GM21529 (cell line): Measurements from ENCODE around the gene SLC6A4.

Source experiments
- ATAC-seq: cut with Tn5 transposase; IDR thresholded peaks from one replicate; pipeline ENCODE4 v1.9.1; 2021; ENCODE audit not compliant: unreplicated experiment

SLC6A4 gene

DNA sequence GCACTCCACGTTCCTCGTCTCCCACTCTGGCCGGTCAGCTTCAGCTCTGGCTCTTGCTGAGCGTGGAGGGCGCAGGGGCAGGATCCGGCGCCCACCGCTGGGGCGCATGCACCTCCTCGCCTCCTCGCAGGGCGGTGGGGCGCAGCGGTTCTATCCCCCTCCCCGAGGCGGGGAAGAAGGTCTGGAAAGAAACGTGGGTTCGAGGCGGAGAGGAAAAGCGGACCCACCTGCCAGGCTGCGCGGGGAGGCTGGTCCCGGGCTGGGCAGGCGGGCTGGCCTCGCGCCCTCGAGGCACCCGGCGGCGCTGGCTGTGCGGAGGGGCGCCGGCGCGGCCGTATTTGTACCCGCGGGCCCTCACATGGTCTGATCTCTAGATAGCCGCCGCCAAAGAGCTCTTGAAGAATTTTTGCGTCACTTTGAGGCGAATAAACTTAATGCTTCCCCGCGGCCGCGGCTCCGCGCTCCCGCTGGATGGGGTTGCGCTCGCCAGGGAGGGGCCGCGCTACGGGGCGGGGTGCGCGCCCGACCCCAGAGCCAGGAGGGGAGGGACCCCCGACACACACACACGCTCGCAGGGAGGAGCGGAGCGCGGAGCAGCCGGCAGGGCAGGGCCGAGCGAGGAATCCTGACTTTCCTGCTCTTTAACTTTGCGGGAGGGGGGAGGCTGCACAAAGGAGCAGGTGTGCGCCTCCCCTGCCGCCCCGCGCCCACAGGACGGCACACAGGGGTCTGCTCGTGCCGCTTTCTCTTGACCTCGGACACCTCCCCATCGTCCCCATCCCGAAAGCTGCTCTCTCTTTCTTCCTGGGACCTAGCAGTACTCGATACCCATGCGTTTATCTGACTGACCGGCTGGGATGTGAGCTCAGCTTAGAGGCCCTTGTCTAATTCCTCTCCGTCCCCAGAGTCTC is at the start of gene SLC6A4:
Gene SLC6A4, minus strand, starts transcription at position 312 of the 911 bp plus-strand sequence. CDS start 13,739 bp downstream, outside the sequence.
- ATAC-seq = no peak

DNA sequence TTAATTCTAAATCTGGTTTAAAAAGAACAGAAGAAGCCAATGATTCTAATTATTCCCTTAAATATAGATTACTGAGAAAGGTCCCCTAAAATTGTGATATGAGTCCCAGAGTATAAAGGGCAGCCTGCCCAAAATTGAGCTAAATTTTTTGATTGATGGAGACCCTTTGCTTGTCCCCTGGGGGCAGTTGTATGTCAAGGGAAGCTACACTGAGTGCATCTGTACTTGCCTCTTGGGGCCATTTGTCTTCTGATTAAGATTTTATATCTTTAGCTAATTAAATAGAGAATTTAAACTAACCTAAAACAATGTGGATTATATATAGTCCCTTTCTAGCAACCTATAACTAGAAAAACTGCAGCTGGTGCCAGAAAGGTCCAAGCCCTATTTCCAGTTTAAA is 43.7 kb upstream of the SLC6A4 start:
- ATAC-seq = no peak

DNA sequence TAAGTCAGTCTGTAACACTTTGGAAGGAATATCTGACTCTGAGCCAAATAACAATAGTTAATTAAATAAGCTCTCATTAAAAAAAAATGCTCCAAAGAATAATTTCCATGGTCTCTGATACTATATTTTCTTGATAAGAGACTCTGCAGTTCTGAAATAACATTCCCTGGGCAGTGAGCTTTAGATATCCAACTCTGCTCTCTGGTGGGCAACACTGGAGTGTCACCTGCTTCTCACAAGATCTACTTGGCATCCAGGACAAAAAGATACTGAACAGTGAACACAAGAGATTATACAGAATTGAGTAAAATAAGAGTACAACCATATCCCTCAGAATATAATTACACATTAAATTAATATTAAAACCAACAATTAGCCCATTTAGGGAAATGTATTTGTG is 42.5 kb upstream of the SLC6A4 start:
- ATAC-seq = no peak

DNA sequence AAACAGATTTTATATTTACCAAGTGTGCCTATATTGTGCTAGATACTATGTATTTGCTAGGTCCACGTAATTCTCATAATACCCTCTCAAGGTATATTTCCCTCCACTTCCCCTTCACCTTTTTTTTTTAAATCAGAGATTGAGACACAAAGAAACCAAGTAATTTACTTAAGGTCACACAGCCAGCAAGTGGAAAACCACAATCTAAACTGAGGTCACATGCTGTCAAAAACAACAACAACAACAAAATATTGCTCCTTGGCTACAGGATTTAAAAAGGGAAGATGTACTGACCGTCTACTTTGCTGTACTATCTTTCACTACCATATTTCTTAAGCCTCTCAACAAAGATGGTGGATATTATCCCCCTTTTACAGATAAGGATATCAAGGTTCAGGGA is 40.4 kb upstream of the SLC6A4 start:
- ATAC-seq = no peak

DNA sequence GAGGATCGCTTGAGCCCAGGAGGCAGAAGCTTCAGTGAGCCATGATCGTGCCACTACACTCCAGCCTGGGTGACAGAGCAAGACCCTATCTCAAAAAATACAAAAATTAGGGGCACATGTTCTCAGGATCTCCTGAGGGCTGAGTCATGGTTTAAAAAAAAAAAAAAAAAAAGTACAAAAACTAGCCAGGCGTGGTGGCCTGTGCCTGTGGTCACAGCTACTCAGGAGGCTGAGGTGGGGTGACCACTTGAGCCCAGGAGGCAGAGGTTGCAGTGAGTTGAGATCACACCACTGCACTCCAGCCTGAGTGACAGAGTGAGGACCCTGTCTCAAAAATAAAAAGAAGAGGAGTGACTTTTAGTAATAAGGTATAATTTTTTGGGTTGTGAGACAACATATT is 39.4 kb upstream of the SLC6A4 start:
- ATAC-seq = no peak

DNA sequence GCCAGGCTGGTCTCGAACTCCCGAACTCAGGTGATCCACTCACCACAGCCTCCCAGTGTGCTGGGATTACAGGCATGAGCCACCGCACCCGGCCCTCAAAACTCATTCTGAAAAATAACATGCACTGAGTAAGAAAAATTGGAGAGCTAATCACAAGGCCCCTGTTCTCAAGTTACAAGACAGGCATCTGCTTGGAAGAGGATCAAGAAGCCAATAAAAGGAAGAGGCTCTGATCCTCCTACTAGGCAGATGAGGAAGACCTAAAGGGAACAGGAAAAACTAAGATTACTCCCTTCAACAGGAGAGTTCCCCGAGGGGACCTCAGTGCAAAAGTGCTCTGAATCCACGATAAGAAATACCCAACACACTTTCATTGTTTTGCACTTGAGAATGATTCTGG is 37.9 kb upstream of the SLC6A4 start:
- no peak for ATAC-seq

DNA sequence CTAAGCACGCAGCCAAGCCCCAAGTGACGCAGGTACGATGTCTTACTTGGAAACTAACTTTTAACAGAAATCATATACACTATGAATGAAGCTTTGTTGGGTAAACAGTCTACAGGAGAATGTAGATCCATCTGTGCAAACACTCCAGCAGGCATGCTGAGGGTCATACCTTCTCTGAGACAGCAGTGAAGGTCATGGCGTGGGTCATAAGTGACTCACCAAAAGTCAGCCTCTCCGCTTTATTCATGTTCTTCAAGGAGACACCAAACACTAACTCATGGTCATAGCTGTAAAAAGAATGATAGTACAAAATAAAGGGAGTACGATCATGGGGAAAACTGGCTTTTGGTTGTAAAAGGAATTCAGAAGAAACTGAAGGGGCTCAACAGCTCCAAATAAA is 35.6 kb upstream of the SLC6A4 start:
- no peak for ATAC-seq

DNA sequence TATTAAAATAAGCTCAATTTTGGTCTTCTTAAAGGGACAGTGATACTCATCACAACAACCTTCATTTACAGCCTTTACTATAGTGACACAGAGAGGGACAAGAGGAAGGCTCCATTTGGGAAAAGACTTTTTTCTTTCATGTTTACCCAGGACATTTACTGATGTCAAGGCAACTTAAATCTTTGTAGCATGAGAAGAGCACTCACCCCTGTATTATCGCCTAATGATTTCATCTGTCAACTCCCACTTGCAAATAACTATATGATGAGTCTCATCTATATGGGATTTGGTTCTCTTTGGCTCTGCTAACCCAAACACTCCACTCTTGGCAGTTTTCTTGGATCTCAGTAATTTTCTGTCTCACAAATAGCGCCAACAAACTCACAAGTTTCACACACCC is 32.1 kb upstream of the SLC6A4 start:
- ATAC-seq = no peak

DNA sequence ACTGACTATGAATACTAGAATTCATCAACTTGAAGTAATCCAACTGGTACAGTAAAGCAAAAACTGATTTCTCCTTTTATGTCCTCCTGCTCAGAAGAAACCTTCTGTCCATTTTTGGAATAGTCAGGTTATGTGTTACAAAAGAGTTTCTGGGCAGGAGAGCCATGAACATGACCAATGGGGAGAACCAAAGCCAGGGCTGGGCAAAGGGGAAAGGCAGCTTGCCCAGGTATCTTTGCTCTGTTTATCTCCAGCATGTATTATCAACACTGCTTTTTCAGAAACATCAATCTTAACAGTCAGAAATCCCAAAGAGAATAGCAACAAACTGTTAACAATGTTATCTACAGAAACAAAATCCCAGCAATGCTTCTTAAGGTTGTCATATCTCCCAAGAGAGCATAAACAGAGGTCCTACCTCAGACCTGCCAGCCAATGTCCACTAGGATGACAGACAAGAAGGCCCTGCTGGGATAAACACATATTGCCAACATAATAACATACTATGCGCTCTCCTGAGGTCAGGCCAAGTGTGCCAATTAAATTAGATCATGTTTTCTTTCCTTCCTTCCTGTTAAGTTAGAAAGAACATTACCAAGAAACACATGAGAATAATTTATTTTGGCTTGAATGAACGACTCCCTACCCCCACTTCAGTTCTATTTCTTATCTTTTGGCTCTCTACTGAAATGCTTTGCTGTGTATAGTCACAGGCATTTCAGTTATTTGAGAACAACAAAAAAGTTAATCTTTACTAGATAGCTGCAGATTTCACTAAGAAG is 28.2 kb upstream of the SLC6A4 start:
- ATAC-seq = no peak

DNA sequence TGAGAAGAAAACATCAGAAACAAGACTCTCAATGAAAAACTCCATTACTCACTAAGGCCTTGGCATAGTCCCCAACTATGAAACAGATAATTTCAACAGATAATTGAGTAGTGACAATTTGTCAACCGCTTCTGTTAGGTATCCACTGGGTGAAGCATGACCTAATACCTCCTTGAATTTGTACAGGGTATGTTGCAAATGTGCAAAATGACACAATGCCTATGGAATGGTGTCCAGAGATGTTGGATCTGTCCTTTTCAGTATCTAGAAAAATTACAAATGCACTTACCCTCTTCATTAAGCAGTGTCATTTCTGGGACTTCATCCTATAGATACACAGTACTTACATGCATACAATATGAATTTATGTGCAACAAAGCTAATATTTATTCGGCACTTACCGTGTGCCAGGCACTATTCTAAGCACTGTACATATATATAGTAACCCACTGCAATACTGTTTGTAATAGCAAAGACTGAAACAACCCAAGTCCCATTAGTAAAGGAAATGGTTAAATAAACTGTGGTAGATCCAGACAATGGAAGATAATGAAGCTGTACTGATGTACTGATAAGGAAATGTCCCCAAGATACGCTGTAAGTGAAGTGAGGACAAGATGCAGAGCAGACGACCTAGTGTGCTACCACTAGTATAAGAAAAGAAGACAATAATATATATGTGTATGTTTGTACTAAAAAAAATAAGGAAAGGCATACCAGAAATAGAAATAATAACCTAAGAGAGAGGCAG is 21.4 kb upstream of the SLC6A4 start:
- no peak for ATAC-seq

DNA sequence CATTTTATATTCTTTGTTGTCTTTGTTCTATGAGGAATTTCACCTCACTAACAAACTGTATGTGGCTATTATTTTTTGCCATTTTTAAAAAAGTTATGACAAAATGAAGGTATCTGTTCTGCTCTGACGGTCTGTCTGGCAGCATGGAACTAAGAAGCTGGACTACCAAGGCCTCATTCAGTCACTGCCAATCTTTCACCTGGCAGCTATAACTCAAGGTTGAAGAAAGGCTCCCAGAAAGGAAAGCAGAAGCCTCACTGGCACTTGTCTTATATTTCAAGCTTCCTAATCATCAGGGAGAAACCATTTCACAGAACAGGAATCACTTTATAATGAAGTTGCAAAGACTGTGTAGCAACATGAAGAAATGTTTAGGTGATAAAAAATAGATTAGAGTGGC is 18.7 kb upstream of the SLC6A4 start:
- ATAC-seq = no peak

DNA sequence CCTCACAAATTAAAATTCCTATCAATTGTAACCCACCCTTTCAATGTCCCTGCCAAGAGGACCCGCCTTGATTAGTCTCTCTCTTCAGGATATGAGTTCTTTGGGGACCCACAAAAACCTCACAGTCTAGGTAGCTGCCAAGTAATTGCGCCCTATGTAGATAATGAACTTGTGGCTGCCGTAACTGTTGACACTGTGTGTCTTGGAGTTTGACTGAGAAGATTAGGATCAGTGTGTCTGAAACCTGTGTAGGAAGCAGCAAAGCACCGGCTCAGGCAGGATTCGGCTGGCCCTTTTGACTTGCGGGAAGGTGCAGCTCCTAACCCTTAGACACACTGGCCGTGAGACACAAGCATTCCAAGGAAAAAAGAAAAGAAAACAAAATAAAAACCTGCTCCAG is 17.8 kb upstream of the SLC6A4 start:
- ATAC-seq = no peak

DNA sequence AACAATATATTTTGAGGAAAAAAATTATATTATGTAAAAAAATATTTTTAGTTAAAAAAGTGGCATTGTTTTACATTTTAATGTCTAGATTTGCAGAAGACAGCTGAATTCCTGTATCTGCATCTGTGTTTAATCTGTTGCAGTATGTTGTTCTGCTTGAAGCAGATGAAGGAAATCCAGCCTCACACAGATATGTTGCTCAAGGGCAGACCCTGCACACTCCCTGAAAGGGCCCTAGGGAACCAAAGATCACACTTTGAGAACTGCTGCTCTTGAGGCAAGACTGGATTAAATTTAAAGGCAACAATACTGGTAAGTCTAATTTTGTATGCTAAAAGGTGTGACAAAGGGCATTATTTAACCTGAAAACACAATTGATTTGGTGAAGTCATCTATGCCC is 16.4 kb upstream of the SLC6A4 start:
- no peak for ATAC-seq

DNA sequence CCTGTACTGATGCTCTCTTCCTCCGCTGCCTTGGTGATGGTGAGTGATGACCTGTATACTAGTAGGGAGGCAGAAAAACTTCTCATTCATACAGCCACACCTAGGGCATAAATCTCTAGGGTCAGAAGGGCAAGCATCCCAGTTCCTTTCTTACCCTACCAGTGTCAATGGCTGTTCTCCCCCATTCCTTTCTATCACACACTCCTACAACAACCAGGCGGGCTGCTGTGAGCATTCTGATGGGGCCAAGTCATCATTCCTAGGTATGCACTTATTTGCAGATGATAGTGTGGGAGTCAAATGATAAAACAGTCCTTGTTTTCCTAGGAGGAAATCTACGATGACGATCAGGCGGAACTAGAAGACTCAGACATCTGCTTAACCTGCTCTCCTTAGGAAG is 14.0 kb upstream of the SLC6A4 start:
- ATAC-seq = no peak

DNA sequence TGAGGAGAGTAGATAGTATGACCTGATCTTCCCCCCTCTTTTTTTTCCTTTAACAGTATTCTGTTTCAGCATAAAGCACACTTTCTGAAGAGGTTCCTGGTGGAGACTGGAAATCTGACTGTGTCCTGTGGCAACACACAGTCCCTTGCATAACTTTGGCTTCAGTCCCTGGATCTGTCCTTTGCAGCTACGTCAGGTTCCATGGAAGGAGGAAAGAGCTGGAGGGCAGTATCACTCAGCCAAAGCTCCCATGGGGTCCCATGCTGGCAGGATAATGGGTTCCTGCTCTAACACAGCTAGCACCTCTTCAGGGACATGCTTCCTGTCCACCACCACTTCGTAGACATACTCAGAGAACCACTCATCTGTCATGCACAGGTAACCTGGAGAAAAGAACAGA is 13.3 kb upstream of the SLC6A4 start:
- no peak for ATAC-seq

DNA sequence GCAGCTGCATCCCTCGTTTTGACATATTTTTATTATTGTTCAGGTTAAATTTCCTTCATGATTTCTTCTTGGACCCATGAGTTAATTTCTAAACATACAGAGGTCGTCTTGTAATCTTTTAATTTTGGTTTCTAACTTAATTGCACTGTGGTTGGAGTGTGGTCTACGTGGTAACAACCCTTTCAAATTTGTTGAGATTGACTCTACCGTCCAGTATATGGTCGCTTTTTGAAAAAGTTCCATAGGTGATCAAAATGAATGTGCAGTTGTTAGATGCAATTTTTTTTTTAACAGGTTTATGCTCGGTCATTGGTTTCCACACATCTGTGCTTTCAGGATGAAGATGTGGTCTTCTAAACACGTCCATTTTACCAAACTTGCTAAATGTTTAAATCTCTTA is 11.0 kb upstream of the SLC6A4 start:
- ATAC-seq = no peak

DNA sequence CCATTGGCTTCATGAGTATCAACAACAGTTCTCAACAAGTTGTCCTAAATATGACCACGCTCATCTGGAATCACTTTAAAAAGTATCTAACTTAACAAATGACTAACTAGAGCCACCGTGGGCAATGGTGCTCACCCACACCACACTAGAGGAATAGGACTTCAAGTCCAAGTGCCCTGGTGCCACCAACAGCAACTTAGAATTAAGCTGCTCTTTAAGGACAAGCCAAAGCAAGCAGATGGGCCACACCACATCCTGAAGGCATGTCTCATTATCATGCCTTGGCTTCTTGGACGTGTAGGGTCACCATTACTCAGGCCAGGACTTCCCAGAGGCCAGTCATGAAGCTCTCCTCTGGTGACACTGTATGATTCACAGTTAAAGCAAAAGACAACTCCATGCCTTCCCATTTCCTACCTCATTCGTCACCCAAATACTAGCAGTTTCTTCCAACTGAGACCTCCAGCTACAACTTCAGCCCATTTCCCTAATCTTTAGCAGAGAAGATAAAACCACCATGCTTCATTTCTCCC is 9.4 kb upstream of the SLC6A4 start:
- ATAC-seq = no peak

DNA sequence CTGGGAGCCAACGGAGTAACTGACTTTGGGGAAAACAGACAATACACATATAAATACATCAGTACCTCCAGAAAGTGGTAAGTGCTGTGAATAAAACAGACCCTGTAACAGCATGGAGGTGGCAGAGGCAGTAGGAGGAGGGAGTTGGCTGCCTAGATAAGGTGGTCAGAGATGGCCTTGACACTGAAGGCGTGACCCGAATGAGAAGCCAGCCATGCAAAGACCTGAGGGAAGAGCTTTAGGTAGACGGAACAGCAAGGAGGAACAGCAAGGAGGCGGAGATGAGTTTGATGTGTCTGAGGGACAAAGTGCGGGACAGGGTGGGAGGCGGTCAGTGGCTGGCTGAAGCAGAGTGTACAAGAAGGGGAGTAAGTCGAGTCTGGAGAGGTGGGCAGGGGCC is 8.1 kb upstream of the SLC6A4 start:
- no peak for ATAC-seq

DNA sequence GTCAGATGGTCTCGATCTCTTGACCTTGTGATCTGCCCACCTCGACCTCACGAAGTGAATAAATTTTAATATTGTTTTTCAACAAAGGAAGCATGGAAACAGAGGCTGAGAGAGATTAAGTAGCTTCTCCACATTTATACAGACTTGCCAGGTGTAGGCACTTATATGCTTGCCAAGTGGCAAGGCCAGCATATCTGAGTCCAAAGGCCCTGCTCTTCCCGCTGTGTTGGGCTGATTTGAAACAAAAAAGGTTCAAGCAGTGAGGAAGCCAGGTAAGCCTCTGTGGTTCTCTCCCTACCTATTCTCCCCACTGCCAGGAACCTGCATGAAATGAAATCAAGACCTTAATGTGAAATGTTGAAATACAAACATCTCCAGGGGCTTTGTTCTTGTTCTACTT is 7.5 kb upstream of the SLC6A4 start:
- ATAC-seq = no peak

DNA sequence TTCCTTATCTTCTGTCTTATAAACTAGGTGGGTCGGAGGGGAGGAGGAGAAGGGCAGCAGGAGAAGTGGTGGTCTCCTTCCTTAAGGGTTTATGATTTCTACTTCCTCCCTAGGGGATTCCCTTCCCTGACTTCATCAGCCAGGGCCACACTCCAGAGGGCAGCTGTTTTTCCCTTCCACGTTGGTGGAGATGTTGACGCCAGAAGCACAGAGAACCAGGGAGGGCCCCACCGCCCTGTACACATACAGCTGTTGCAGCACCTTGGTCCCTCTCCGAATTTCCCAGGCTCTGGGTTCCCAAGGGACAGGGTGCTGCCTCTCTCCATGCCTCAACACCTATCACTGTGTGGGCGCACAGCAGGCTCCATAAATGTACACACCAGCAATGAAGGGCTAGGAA is 5.6 kb upstream of the SLC6A4 start:
- no peak for ATAC-seq

DNA sequence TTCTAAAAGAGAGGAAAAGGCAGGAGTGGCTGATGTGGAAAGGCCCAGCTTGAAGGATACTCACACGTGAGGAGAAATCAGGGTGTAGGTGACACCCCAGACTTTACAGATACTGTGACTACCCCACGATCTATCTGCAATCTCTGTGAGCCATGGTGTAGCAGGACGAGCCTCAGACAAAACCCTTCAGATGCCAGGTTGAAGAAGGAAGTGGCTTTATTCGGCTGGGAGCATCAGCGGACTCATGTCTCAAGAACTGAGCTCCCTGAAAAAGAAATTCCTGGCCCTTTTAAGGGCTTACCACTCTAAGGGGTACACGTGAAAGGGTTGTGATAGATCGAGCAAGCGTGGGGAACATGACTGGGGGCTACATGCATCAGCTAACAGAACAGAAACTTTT is 4.7 kb upstream of the SLC6A4 start:
- ATAC-seq = no peak
